Parathyroid adenoma (tissue), 2 donors: ENCODE results near the gene FBXW12.

ENCODE experiments used
- H2AFZ ChIP-seq: fragments of 300-600 bp; sonication (generic); one replicate; pipeline ENCODE4 v1.7.0; 2017; ENCODE audit warnings: antibody characterized with exemption, mild to moderate bottlenecking
- H3K27ac ChIP-seq: fragments of 300-600 bp; sonication (generic); one replicate; pipeline ENCODE4 v1.7.0; 2017
- H3K27me3 ChIP-seq: fragments of 300-600 bp; sonication (generic); one replicate; pipeline ENCODE4 v1.7.0; 2017; ENCODE audit warnings: low read length; ENCODE audit not compliant: control insufficient read depth, insufficient read depth
- H3K36me3 ChIP-seq: fragments of 300-600 bp; sonication (generic); one replicate; pipeline ENCODE4 v1.7.0; 2017; ENCODE audit warnings: low read length; ENCODE audit not compliant: control insufficient read depth, insufficient read depth
- H3K4me1 ChIP-seq: fragments of 300-600 bp; sonication (generic); one replicate; pipeline ENCODE4 v1.7.0; 2017; ENCODE audit warnings: control low read depth
- H3K4me2 ChIP-seq: fragments of 300-600 bp; sonication (generic); one replicate; pipeline ENCODE4 v1.7.0; 2017; ENCODE audit warnings: low read length
- H3K4me3 ChIP-seq: fragments of 300-600 bp; sonication (generic); one replicate; pipeline ENCODE4 v1.7.0; 2017; ENCODE audit warnings: low read depth, low read length
- H3K79me2 ChIP-seq: fragments of 300-600 bp; sonication (generic); one replicate; pipeline ENCODE4 v1.7.0; 2017; ENCODE audit warnings: control low read depth
- H3K9ac ChIP-seq: fragments of 300-600 bp; sonication (generic); one replicate; pipeline ENCODE4 v1.7.0; 2017; ENCODE audit warnings: mild to moderate bottlenecking
- H3K9me3 ChIP-seq: fragments of 300-600 bp; sonication (generic); one replicate; pipeline ENCODE4 v1.7.0; 2017; ENCODE audit warnings: low read length; ENCODE audit not compliant: control insufficient read depth
- CTCF ChIP-seq: fragments of 300-600 bp; sonication (generic); IDR thresholded peaks from one replicate; pipeline ENCODE4 v1.7.0; 2017; ENCODE audit warnings: antibody characterized with exemption, mild to moderate bottlenecking
- donor health status: primary hyperparathyroidism.

Gene FBXW12

DNA sequence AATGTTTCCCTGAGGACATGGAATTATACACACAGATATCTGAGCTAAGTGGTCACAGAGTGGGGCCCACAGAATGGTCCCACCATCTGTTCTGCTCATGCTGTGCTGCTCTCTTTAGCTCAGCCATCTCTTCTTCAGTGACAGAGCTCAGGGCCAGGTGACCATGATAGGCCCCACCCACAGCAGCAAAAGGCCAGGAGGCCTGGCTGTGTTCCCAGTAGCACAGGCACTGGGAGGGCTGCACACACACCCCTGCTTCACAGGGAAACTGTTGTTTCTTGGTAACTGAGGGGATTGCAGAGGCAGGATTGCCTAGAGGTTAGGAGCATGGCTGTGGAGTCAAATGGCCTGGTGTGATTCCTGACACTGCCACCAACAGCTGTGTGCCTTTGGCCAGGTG is 4.8 kb upstream of the FBXW12 start:
- Histone ChIP-seq H3K36me3 (no peaks in the 10 kb centered on the region), H3K4me1 (peaks cover 5% of the 10 kb centered on the region), H3K27me3 (no peaks in the 10 kb centered on the region), H3K4me2 (no peak overlapping the region), H3K9ac (no peak overlapping the region), H3K4me3 (no peak overlapping the region), H3K79me2 (no peaks in the 10 kb centered on the region), H3K9me3 (no peaks in the 10 kb centered on the region), H3K27ac (no peak overlapping the region), H2AFZ (peak overlapping the region; percentile 65)
- no peak for TF ChIP-seq CTCF

- no peak overlapping the region for H3K4me3 ChIP-seq
- H3K9ac ChIP-seq: no peak overlapping the region
- H3K9me3 ChIP-seq: no peaks in the 10 kb centered on the region
- H3K27me3 ChIP-seq: no peaks in the 10 kb centered on the region
- no peak overlapping the region for H3K4me2 ChIP-seq
- H3K79me2 ChIP-seq: no peaks in the 10 kb centered on the region
- H3K4me1 ChIP-seq: peaks cover 5% of the 10 kb centered on the region
- no peak overlapping the region for H3K27ac ChIP-seq
- no peaks in the 10 kb centered on the region for H3K36me3 ChIP-seq
- no peak for TF ChIP-seq CTCF
- H2AFZ ChIP-seq: peak overlapping the region; percentile 77
Measured at GRCh38 chr3:48369693-48370332, 2.2 kb upstream of the FBXW12 start.

GRCh38 chr3:48370333-48370713 is 1.7 kb upstream of the FBXW12 start:
- Histone ChIP-seq H3K27ac (no peak overlapping the region), H3K9me3 (no peaks in the 10 kb centered on the region), H3K4me2 (no peak overlapping the region), H3K79me2 (no peaks in the 10 kb centered on the region), H2AFZ (peak overlapping the region; percentile 19), H3K4me1 (peaks cover 5% of the 10 kb centered on the region), H3K27me3 (no peaks in the 10 kb centered on the region), H3K4me3 (no peak overlapping the region), H3K36me3 (no peaks in the 10 kb centered on the region), H3K9ac (no peak overlapping the region)
- no peak for TF ChIP-seq CTCF

GRCh38 chr3:48372377-48372770 is 355 bp downstream of the FBXW12 start:
- TF ChIP-seq CTCF: no peak
- Histone ChIP-seq H3K36me3 (no peaks in the 10 kb centered on the region), H3K9ac (no peak overlapping the region), H3K4me2 (no peak overlapping the region), H3K9me3 (no peaks in the 10 kb centered on the region), H3K4me3 (no peak overlapping the region), H3K27me3 (no peaks in the 10 kb centered on the region), H3K27ac (no peak overlapping the region), H3K79me2 (no peaks in the 10 kb centered on the region), H2AFZ (peak overlapping the region; percentile 58), H3K4me1 (peaks cover under 1% of the 10 kb centered on the region)

DNA sequence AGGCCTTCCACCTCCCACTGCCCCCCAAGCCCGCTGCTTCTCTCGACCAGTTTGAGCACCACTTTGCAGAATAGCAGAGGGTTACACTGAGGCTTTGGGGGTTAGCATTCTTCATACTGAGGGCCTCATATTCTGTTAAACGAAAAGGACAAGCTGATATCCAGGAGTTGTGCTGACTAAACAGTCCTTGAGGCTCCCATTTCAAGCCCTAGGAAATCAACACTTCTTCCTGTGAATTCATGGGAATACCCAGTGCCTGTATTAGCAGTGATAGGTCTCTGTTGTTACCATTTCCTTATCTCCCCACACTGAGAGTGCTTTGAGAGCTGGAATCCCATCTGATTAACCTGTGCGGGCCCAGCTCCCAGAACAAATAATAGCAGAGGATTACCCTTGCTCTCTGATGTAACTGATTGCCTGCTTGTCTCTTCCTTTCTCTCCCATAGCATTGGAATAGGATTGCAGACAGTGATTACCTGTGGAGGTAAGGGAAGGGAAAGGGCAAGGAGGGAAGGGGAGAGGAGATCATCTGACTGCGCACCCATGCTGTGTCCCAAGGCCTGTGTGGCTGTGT is 930 bp downstream of the FBXW12 start:
- Histone ChIP-seq H3K27me3 (no peaks in the 10 kb centered on the region), H3K4me3 (no peak overlapping the region), H3K4me1 (no peaks in the 10 kb centered on the region), H3K79me2 (no peaks in the 10 kb centered on the region), H3K9ac (no peak overlapping the region), H3K4me2 (no peak overlapping the region), H3K9me3 (no peaks in the 10 kb centered on the region), H3K36me3 (no peaks in the 10 kb centered on the region), H2AFZ (peak overlapping the region; percentile 58), H3K27ac (no peak overlapping the region)
- TF ChIP-seq CTCF: no peak
